ENCODE measurements around the gene ODAD3.
"Not testable (repeated sequence)": the region's sequence is repeated elsewhere in the genome, so short reads cannot be mapped to it uniquely, and the experiment has no call there.

DNA sequence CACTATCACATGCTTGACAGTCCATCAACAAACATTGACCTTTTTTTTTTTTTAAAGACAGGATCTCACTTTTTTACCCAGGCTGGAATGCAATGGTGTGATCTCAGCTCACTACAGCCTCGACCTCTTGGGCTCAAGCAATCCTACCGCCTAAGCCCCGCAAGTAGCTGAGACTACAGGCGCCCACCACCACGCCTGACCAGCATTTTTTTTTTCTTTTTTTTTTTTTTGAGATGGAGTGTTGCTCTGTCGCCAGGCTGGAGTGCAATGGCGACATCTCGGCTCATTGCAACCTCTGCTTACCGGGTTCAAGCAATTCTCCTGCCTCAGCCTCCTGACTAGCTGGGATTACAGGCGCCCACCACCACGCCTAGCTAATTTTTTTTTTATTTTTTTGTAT lies 24.0 kb upstream of the ODAD3 start:
- not testable (repeated sequence) for TF ChIP-seq FOXM1 (IDR thresholded peaks at IDR 0.05; ENCODE audit: low read depth, low read length); TCF7 (IDR thresholded peaks at IDR 0.05; ENCODE audit: borderline replicate concordance); CEBPB (IDR thresholded peaks at IDR 0.05; ENCODE audit: borderline replicate concordance in 1 of 2, low read depth in 2 of 2, low read length in 2 of 2)

Data from GM12878 (cell line).